Sigmoid colon (tissue), 4 donors: ENCODE results near the gene CD164L2.

Experiments used
- CTCF ChIP-seq, 4 experiments: fragments of 450-650 bp in 3 of 4; fragments of 200-600 bp in 1 of 4; IDR thresholded peaks; one replicate each; pipeline ENCODE4 v1.5.1; 2016 to 2019; ENCODE audit warnings: antibody characterized with exemption in 4 of 4, mild to moderate bottlenecking in 3 of 4, moderate library complexity in 2 of 4
- POLR2AphosphoS5 ChIP-seq, 4 donors: sonication (generic); formaldehyde crosslinking; IDR thresholded peaks; one replicate each; pipeline ENCODE4 v1.6.1; 2017; ENCODE audit warnings: antibody characterized with exemption in 4 of 4

GRCh38 chr1:27383039-27383605, at the start of gene CD164L2:
- TF ChIP-seq CTCF (IDR thresholded peaks at IDR 0.05) (no peak), POLR2AphosphoS5 (IDR thresholded peaks at IDR 0.05) (no peak)
